HG03520 (cell line): Measurements from ENCODE around the gene NFATC2.
"Not testable (repeated sequence)": the region's sequence is repeated elsewhere in the genome, so short reads cannot be mapped to it uniquely, and the experiment has no call there.

Experiments used
- ATAC-seq: cut with Tn5 transposase; IDR thresholded peaks from one replicate; pipeline ENCODE4 v1.9.1; 2021; ENCODE audit warnings: mild to moderate bottlenecking, moderate library complexity; ENCODE audit not compliant: unreplicated experiment

NFATC2 gene

GRCh38 chr20:51363813-51364212 lies 178.7 kb downstream of the NFATC2 start:
- no peak for ATAC-seq

- no peak for ATAC-seq
Observed at GRCh38 chr20:51363378-51363777, 179.1 kb downstream of the NFATC2 start.

GRCh38 chr20:51362254-51362653 lies 180.3 kb downstream of the NFATC2 start:
- ATAC-seq, result no peak

DNA sequence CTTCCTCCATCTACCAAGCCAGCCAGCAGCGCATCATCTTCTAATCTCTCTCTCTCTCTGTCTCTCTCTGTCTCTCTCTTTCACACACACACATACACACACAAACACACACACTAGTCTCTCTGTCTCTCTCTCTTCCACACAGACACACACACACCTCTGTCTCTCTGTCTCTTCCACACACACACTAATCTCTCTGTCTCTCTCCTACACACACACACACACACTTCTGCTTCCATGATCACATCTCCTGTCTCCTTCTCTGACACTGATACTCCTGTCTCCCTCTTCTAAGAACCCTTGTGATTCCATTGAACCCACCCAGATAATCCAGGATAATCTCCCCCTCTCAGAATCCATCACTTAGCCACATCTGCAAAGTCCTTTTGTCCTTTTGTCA lies 181.3 kb downstream of the NFATC2 start:
- no peak for ATAC-seq

DNA sequence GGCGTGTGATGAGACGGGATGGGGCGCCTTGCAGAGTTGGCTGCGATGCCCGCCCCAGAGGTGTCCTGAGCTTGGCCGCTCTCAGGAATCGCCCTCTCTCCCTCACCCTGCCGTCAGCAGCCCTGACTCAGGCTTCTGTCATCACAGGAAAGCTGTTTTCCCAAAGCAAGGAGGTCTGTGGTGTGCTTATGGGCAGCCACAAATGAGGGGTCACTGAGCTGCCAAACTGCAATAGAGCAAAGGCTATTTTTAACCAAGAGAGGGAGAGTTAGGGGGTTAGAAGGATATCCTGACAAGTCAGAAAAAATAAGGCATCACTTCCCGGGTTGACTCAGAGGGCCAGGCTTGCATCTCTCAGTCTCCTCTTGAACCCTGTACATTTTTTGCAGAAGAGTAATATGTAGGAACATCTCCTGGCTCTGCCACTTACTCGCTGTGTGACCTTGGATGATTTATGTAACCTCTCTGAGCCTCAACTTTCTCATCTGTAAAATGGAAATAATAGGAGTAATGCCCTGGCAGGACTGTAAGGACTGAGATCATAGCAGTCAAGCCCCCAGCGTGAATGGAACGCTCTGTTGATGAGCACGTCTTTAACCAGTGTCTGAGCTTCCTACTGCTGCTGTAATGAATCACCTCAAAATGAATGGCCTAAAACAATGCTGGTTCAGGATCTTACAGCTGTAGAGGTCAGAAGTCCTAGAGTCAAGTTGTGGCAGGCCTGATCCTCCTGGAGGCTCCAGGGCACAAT lies 181.9 kb downstream of the NFATC2 start:
- ATAC-seq, result no peak

DNA sequence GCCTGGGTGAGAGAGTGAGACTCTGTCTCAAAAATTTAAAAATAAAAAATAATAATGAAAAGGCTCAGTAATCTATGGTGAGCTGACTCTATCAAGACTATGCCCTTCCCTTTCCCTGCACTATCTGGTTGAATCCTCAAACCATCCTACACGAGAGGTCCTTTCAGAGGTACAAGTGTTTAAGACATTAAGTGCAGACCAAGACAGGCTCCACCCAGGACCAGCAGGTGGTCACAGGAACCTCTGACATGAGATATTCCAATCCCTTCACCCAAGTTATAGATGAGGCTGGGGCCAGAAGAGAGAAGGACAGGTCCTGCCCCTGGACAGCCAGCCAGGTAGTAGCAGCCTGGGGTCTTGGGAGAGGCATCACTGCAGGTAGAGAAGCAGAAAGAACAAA lies 182.6 kb downstream of the NFATC2 start:
- ATAC-seq, result no peak

GRCh38 chr20:51359401-51359800 lies 183.1 kb downstream of the NFATC2 start:
- ATAC-seq, result no peak

- no peak for ATAC-seq
Observed at GRCh38 chr20:51358032-51358724, 184.3 kb downstream of the NFATC2 start.

GRCh38 chr20:51357543-51357942 lies 185.0 kb downstream of the NFATC2 start:
- ATAC-seq, result no peak

DNA sequence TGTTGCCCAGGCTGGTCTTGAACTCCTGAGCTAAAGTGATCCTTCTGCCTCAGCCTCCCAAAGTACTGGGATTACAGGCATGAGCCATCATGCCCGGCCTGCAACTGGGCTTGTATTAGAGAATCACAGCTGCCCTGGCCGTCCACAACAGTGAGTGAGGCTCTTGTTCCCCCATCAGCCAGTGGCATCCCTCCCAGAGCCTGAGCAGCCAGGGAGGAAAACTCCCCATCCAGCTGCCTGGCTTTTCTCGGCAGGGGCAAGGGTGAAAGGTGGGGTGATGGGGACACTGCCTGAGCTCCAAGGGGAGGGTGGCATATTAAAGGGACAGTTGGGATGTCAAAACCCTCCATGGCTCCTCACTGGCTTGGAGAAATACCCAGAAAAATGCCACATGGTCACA lies 185.6 kb downstream of the NFATC2 start:
- ATAC-seq, result no peak

GRCh38 chr20:51354769-51355319 lies 187.7 kb downstream of the NFATC2 start:
- ATAC-seq, result no peak

- no peak for ATAC-seq
Observed at GRCh38 chr20:51354191-51354768, 188.2 kb downstream of the NFATC2 start.

DNA sequence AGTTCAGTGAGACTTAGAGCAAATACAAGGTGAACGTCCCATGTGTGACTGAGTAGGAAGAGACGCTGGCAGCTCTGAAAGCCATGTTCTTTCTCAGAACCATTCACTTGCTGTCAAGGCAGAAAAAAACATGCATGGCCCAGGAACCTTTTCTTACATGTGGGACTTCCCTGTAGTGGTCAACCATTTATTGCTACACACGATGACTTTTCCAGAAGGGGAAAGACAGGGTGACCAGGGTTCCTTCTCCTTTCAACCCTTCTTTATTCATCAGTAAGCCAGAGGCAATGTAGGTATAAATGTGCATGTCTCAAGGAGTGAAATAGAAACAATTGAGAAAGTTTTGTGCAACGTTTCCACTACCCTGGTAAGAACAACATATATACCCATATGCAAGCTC lies 189.0 kb downstream of the NFATC2 start:
- ATAC-seq, result no peak

- ATAC-seq, result no peak
Observed at GRCh38 chr20:51352791-51353190, 189.7 kb downstream of the NFATC2 start.

DNA sequence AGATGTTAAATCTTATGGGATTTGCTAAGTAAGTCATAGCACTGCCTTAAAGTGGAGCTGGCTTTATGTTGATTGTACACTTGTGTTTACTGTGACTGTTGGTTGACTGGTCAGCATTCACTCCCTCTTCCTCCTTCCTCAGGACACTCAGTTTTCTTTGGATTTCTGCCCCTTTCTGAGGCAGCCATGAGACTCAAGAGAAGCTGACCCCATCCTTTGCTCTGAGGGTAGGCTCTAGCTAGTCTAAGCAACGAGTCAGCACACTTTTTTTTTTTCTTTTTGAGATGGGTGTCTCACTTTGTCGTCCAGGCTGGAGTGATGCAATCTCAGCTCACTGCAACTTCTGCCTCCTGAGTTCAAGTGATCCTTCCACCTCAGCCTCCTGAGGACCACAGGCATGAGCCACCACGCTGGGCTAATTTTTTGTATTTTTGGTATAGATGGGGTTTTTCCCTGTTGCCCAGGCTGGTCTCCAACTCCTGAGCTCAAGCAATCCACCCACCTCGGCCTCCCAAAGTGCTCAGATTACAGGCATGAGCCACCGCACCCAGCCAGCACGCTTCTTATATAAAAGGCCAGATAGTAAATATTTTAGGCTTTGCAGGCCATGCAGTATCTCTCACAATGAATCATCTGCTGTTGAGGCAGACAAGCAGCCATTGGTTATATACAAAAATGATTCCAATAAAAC lies 191.4 kb downstream of the NFATC2 start:
- ATAC-seq, result no peak

- ATAC-seq, result no peak
Observed at GRCh38 chr20:51348876-51349275, 193.6 kb downstream of the NFATC2 start.

DNA sequence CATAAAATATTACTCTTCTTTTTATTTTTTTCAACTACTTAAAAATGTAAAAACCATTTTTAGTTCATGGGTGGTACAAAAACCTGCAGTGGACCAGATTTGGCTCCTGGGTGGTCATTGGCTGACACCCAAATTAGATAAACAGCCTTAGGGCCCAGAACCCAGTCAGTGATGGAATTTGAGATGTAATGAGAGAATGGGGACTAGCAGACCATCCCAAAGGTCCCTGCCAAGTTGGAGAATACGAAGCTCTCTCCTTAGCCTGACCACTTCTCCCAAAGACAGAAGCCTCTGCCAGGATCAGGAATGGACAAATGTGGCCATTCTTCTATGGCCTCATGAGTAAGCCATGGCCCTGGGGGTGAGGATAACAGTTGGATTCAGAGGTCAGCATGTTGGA lies 194.7 kb downstream of the NFATC2 start:
- no peak for ATAC-seq

DNA sequence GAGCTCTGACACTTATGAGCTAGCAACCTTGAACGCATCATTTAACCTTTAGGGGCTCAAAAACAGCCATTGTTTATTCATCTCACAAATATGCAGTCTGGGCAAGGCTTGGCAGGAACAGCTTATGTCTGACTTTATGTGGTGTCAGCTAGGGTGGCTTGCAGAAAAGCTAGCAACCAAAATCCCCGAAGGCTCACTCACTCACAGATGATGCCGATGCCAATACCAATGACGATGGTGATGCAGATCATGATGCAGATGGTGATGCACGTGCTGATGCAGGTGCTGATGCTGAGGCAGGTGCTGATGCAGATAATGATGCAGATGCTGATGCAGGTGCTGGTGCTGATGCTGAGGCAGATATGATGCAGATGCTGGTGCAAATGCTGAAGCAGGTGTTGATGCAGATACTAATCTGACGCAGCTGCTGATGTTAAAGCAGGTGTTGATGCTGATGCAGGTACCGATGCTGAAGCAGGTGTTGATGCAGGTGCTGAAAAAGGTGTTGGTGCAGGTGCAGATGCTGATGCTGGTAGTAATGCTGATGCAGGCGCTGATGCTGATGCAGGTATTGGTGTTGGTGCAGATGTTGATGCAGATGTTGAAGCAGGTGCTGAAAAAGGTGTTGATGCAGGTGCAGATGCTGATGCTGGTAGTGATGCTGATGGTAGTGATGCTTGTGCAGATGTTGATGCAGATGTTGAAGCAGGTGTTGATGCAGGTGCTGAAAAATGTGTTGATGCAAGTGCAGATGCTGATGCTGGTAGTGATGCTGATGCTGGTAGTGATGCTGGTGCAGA lies 195.6 kb downstream of the NFATC2 start:
- no peak for ATAC-seq

- no peak for ATAC-seq
Observed at GRCh38 chr20:51345601-51346101, 196.9 kb downstream of the NFATC2 start.

DNA sequence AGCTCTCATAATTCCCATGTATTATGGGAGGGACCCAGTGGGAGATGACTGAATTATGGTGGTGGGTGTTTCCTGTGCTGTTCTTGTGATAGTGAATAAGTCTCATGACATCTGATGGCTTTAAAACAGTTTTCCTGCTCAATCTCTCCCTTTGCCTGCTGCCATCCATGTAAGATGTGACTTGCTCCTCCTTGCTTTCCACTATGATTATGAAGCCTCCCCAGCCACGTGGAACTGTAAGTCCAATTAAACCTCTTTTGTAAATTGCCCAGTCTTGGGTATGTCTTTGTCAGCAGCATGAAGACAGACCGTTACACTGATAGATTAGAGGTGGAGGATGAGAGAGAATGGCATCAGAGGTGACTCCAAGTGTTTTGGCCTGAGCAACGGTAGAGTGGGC lies 198.7 kb downstream of the NFATC2 start:
- not testable (repeated sequence) for ATAC-seq
